Measurements from ENCODE around the gene SAMHD1.
"Not testable (repeated sequence)": the region's sequence is repeated elsewhere in the genome, so short reads cannot be mapped to it uniquely, and the experiment has no call there.

Gene SAMHD1

DNA sequence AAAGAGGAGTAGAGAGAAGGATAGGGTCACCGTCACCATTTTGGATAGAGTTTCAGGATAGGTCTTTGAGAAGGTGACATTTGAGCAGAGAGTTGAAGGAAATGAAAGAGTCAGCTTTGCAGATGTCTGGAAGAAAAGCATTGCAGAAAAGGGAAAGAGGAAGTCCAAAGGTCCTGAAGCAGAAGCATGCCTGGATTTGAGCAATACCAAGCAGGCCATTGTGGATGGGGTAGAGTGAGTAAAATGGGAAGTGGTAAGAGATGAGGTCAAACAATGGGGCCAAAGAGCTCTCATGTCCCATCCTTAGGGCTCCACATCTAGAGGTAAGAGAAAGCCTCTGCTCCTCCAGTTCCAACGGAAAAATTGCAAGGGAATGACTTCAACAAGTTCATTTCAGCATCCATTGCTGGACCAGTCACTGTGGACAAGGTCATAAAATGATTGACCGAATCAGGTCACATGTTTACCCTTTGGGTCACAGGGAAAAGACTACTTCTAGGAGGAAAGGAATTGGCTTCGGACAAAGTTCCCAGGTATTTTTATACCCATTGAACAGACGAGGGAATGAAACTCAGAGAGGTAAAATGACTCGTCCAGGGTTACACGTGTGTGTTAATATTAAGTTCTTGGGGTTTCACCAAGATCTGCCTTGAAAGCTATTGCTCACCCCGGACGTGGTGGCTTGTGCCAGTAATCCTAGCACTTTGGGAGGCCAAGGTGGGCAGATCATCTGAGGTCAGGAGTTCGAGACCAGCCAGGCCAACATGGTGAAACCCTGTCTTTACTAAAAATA, 6.6 kb upstream of the SAMHD1 start:
- DNase-seq = peak; percentile 85

GRCh38 chr20:36956674-36957073, 5.2 kb upstream of the SAMHD1 start:
- in situ Hi-C loops (cut with MboI; ENCODE audit: low pct_unique_long_range_greater_than_20kb, low sequenced_read_pairs) = no loop called here
- DNase-seq = no peak

More for the DNA sequence above, 6.6 kb upstream of the SAMHD1 start:
- in situ Hi-C loops (cut with MboI; ENCODE audit: low pct_unique_long_range_greater_than_20kb, low sequenced_read_pairs) = no loop called here

- in situ Hi-C loops (cut with MboI; ENCODE audit: low pct_unique_long_range_greater_than_20kb, low sequenced_read_pairs) = no loop called here
- no peak for DNase-seq
Observed at GRCh38 chr20:36956016-36956415, 4.5 kb upstream of the SAMHD1 start.

DNA sequence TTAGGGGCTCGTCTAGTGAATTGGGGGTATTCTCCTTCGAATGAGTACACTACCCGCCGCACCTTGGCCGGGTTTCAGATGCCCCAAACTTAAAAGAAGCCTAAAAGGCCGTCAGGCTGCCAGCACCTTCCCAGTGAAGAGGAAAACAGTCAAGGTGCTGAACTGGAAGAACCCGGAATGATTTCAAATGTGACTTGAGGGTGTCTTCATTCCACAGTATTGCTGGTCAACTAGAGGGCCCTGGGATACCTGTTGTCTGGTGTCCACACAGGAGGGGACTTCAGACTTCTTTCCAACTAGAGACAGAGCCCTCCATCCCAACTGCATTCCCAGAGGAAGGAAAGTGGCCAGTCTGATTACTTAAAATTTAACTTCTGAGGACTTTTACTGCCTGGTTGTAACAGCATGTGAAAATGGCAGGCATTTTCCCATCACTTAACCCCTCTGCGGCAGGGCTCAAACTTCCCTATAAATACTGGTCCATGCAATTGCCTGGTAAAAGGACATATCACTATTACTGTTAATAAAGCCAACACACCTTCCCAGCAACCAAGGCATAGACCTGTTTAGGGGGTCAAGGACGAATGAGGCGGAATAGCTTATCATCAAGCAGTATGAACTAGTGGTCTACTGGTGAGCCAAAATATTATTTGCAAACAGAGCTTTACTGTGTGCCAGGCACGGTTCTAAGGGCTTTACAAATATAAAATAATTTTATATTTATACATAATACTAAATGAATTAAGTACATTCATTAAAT, 651 bp upstream of the SAMHD1 start:
- no peak for DNase-seq
- in situ Hi-C loops (cut with MboI; ENCODE audit: low pct_unique_long_range_greater_than_20kb, low sequenced_read_pairs) = no loop called here

- peak; percentile 53 for DNase-seq
- in situ Hi-C loops (cut with MboI; ENCODE audit: low pct_unique_long_range_greater_than_20kb, low sequenced_read_pairs) = no loop called here
Observed at GRCh38 chr20:36950414-36951197, 902 bp downstream of the SAMHD1 start.

DNA sequence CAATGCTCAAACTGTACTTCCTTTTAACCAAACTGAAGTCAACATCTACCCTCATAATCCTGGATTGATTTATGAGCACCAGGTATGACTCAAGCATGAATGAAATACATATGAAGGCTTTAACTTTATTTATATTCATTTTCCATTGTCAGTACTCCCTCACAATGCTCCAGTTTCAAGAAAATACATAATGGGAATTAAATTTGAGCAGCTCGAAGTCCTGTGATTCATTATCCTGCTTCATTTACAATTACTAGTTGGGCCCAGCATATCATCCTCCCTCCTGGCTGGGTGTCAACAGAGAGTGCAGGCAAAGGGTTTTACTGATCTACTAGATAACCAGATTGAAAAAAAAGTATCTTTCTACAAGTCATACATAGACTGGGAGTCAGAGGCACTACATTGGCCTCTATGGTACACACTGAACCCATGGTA, 10.1 kb downstream of the SAMHD1 start:
- in situ Hi-C loops (cut with MboI; ENCODE audit: low pct_unique_long_range_greater_than_20kb, low sequenced_read_pairs) = no loop called here
- DNase-seq = no peak

- DNase-seq = no peak
Observed at GRCh38 chr20:36937402-36937770, 14.1 kb downstream of the SAMHD1 start.

GRCh38 chr20:36936761-36937401, 14.6 kb downstream of the SAMHD1 start:
- DNase-seq; in situ Hi-C loops (cut with MboI; ENCODE audit: low pct_unique_long_range_greater_than_20kb, low sequenced_read_pairs): not testable (repeated sequence)

More at GRCh38 chr20:36937402-36937770, 14.1 kb downstream of the SAMHD1 start:
- in situ Hi-C loops (cut with MboI; ENCODE audit: low pct_unique_long_range_greater_than_20kb, low sequenced_read_pairs) = no loop called here

DNA sequence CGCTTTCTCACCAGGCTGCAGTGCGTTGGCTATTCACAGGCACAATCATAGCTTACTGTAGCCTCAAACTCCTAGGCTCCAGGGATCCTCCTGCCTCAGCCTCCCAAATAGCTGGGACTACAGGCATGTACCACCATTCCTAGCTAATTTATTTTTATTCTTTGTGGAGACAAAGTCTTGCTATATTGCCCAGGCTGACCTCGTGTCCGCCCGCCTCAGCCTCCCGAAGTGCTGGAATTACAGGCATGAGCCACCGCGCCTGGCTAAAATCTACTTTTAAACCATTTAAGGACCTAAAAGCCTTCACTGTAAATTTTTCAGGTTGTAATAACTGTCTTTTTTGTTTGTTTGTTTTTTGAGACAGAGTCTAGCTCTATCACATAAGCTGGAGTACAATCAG, 15.2 kb downstream of the SAMHD1 start:
- in situ Hi-C loops (cut with MboI; ENCODE audit: low pct_unique_long_range_greater_than_20kb, low sequenced_read_pairs) = no loop called here
- no peak for DNase-seq

GRCh38 chr20:36933571-36933970, 17.9 kb downstream of the SAMHD1 start:
- DNase-seq; in situ Hi-C loops (cut with MboI; ENCODE audit: low pct_unique_long_range_greater_than_20kb, low sequenced_read_pairs): not testable (repeated sequence)

GRCh38 chr20:36932476-36933426, 18.8 kb downstream of the SAMHD1 start:
- no peak for DNase-seq
- in situ Hi-C loops (cut with MboI; ENCODE audit: low pct_unique_long_range_greater_than_20kb, low sequenced_read_pairs) = no loop called here

DNA sequence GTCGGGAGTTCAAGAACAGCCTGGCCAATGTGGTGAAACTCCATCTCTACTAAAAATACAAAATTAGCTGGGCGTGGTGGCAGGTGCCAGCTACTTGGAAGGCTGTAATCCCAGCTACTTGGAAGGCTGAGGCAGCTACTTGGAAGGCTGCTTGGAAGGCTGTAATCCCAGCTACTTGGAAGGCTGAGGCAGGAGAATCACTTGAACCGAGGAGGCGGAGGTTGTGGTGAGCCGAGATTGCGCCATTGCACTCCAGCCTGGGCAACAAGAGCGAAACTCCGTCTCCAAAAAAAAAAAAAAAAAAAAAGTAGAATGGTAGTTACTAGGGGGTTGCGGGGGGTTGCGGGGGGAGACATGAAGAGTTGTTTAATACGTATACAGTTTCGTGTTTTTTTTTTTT, 19.4 kb downstream of the SAMHD1 start:
- in situ Hi-C loops (cut with MboI; ENCODE audit: low pct_unique_long_range_greater_than_20kb, low sequenced_read_pairs); DNase-seq: not testable (repeated sequence)

DNA sequence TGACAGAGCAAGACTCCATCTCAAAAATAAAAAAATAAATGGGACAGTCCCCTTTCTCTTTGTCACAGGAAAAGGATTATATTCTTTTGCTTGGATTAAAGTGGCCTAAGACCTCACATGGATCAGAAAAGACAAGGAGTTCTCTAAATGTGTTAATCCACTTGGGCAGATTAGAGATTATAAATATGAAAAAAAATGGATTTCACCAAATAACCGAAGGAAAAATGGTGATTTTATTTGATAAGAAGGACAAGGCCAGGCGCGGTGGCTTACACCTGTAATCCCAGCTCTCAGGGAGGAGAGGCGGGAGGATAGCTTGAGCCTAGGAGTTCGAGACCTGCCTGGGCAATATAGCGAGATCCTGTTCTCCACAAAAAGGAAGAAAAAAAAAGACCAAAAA, 21.8 kb downstream of the SAMHD1 start:
- in situ Hi-C loops (cut with MboI; ENCODE audit: low pct_unique_long_range_greater_than_20kb, low sequenced_read_pairs) = no loop called here
- DNase-seq = no peak

DNA sequence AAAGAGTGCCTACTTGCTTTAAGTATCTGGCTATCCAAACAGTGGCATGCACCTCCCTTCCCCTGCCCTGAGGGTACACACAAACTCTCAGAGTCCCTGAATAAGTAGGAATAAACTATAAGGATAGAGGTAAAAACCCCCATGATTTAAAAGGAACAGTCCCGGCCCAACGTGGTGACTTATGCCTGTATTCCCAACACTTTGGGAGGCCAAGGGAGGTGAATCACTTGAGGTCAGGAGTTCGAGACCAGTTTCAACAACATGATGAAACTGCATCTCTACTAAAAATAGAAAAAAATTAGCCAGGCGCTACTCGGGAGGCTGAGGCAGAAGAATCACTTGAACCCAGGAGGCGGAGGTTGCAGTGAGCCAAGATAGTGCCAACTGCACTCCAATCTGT, 22.2 kb downstream of the SAMHD1 start:
- no peak for DNase-seq
- in situ Hi-C loops (cut with MboI; ENCODE audit: low pct_unique_long_range_greater_than_20kb, low sequenced_read_pairs) = no loop called here

- no peak for DNase-seq
- in situ Hi-C loops (cut with MboI; ENCODE audit: low pct_unique_long_range_greater_than_20kb, low sequenced_read_pairs) = no loop called here
Observed at GRCh38 chr20:36927704-36928103, 23.8 kb downstream of the SAMHD1 start.

DNA sequence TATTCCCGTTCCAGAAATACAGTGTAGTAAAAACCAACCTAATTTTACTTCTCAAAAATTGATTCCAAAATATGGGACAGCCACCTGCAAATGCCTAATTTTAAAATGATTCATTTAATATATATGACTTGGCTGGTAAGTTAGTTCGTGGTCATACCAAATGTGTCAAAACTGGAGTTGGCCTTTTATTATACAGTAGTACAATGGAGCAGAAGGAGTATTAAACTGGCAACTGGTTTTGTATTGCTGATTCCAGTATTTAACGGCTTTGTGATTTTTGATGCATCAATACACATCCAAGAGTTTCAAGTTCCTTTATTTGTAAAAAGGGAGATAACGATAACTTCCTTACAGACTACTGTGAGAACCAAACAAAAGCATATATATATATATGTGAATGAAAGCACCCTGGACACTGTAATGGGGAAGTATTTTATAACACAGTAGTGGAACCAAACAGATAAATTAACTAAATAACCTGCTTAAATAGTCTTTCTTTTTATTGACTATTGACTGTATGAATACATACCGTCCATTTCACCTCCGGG, 24.8 kb downstream of the SAMHD1 start:
- no peak for DNase-seq
- in situ Hi-C loops (cut with MboI; ENCODE audit: low pct_unique_long_range_greater_than_20kb, low sequenced_read_pairs) = no loop called here

GRCh38 chr20:36925234-36925633, 26.3 kb downstream of the SAMHD1 start:
- no peak for DNase-seq
- in situ Hi-C loops (cut with MboI; ENCODE audit: low pct_unique_long_range_greater_than_20kb, low sequenced_read_pairs) = no loop called here
